HepG2 (cell line): ENCODE results near the gene CNTN4.

ENCODE experiments used
- EZH2 ChIP-seq: conservative IDR thresholded peaks from 2 replicates; pipeline ENCODE4 v1.6.1; 2012; ENCODE audit warnings: mild to moderate bottlenecking, low read depth, low read length, moderate library complexity
- HIVEP1 ChIP-seq: sonication (generic); formaldehyde crosslinking; IDR thresholded peaks from 2 replicates; pipeline ENCODE4 v1.4.0; 2020; ENCODE audit warnings: mild to moderate bottlenecking, missing genetic modification reagents
- MAZ ChIP-seq, 2 experiments: sonication (generic) in 1 of 2; formaldehyde crosslinking in 1 of 2; IDR thresholded peaks; 2 replicates each; pipeline versions ENCODE4 v1.5.0 to v1.6.1; 2012 to 2020; ENCODE audit warnings: low read depth in 2 of 2, mild to moderate bottlenecking in 2 of 2, borderline replicate concordance in 1 of 2, improper control_type of control experiment in 1 of 2, low read length in 1 of 2, missing genetic modification reagents in 1 of 2, moderate library complexity in 1 of 2
- REXO4 ChIP-seq: sonication (generic); formaldehyde crosslinking; IDR thresholded peaks from 2 replicates; pipeline ENCODE4 v1.8.0; 2022; ENCODE audit warnings: missing genetic modification reagents, mild to moderate bottlenecking, borderline replicate concordance
- ZNF589 ChIP-seq: sonication (generic); formaldehyde crosslinking; conservative IDR thresholded peaks from 2 replicates; pipeline ENCODE4 v1.8.0; 2022; ENCODE audit warnings: mild to moderate bottlenecking, moderate library complexity, missing genetic modification reagents
- ZNF724P ChIP-seq: sonication (generic); formaldehyde crosslinking; IDR thresholded peaks from 2 replicates; pipeline ENCODE4 v1.8.0; 2022; ENCODE audit warnings: missing genetic modification reagents, borderline replicate concordance

DNA sequence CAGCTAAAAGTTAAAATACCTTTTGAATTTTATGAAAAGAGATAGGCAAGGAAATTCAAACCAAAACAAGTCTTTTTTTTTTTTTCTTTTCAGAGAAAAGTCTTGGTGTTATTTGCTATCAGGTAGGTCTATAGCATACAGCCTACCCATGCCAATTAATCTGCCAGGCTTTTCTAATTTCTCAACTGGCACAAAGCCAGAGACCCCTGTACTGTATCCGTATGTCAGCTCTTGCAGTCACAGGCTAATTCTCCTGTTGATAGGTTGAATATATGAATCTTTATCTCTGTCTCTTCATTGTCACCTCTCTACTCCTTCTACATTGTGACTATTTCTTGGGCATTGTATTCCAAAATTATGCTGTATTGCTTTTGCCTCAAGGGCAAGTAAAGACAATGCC lies 878.1 kb downstream of the CNTN4 start:
- TF ChIP-seq ZNF724P (CRISPR knock-in tag) = no peak
- TF ChIP-seq HIVEP1 (CRISPR knock-in tag) = no peak
- TF ChIP-seq EZH2 = no peak
- no peak for TF ChIP-seq MAZ (IDR thresholded peaks at IDR 0.05; ENCODE audit: borderline replicate concordance, low read depth, low read length)
- TF ChIP-seq MAZ (CRISPR knock-in tag; IDR thresholded peaks at IDR 0.05; ENCODE audit: low read depth) = no peak
- TF ChIP-seq REXO4 (CRISPR knock-in tag) = no peak
- no peak for TF ChIP-seq ZNF589 (CRISPR knock-in tag)
